Panc1 (cell line): Measurements from ENCODE around the gene EPB41L5. TPM values are rescaled to one million over a fixed set of nuclear protein-coding genes. Genes with fewer than 3 reads are reported as not detected.

ENCODE experiments used
- ATAC-seq: fragments of 200-7000 bp; cut with Tn5 transposase; 2 replicates; pipeline ENCODE4 v1.9.1; 2020; ENCODE audit warnings: mild to moderate bottlenecking, moderate library complexity
- BruUV-seq: library from RNA; stranded (reverse); fragments of 400-500 nt; replicated peaks from 2 replicates; lab custom pipeline; 2021; lab: Mats Ljungman, UMichigan
- CTCF ChIA-PET: fragments of 300-600 bp; sonication (Branson Sonifier 250); formaldehyde crosslinking; loops from one replicate; lab custom pipeline; 2022; ENCODE audit warnings: antibody characterized with exemption; lab: Charles Lee
- POLR2A ChIA-PET: fragments of 300-600 bp; sonication (Branson Sonifier 250); formaldehyde crosslinking; loops from one replicate; lab custom pipeline; 2022; ENCODE audit warnings: antibody characterized with exemption; lab: Charles Lee
- DNase-seq: peaks from one replicate; pipeline ENCODE4 v3.0.0-alpha.2; 2010; ENCODE audit warnings: low read depth, low spot score
- H3K27ac ChIP-seq: 2 replicates; pipeline ENCODE4 v1.5.1; 2011; ENCODE audit warnings: mild to moderate bottlenecking, low read length, inconsistent platforms
- H3K27me3 ChIP-seq: fragments of 200-500 bp; sonication (Bioruptor generic); 2 replicates; pipeline ENCODE4 v1.6.0; 2014; ENCODE audit warnings: low read length, inconsistent platforms; ENCODE audit not compliant: control insufficient read depth, insufficient read depth
- H3K36me3 ChIP-seq: fragments of 200-500 bp; sonication (Bioruptor generic); 2 replicates; pipeline ENCODE4 v1.5.1; 2014; ENCODE audit warnings: inconsistent platforms, mild to moderate bottlenecking, low read length, moderate library complexity; ENCODE audit not compliant: control insufficient read depth, insufficient read depth
- H3K4me1 ChIP-seq: 2 replicates; pipeline ENCODE4 v1.5.1; 2011; ENCODE audit warnings: inconsistent platforms, mild to moderate bottlenecking, low read length, moderate library complexity; ENCODE audit not compliant: control insufficient read depth, insufficient read depth
- H3K4me3 ChIP-seq, 2 experiments: 2 replicates each; pipeline ENCODE4 v1.5.1; 2011 to 2012; ENCODE audit warnings: low read depth in 2 of 2, low read length in 2 of 2, mild to moderate bottlenecking in 2 of 2, inconsistent platforms in 1 of 2, moderate library complexity in 1 of 2
- H3K9me3 ChIP-seq: fragments of 200-500 bp; sonication (Bioruptor generic); 2 replicates; pipeline ENCODE4 v1.5.1; 2014; ENCODE audit warnings: low read depth, mild to moderate bottlenecking, inconsistent platforms, low read length, moderate library complexity; ENCODE audit not compliant: control insufficient read depth, insufficient read depth
- POLR2AphosphoS5 ChIP-seq: IDR thresholded peaks from 2 replicates; pipeline ENCODE4 v1.6.1; 2012; ENCODE audit warnings: mild to moderate bottlenecking, low read depth, low read length, moderate library complexity
- SIN3A ChIP-seq: IDR thresholded peaks from 2 replicates; pipeline ENCODE4 v1.6.1; 2012; ENCODE audit warnings: low read depth, mild to moderate bottlenecking, low read length, moderate library complexity, borderline replicate concordance; ENCODE audit not compliant: insufficient read depth
- TCF7L2 ChIP-seq: IDR thresholded peaks from 2 replicates; pipeline ENCODE4 v1.6.1; 2011; ENCODE audit warnings: mild to moderate bottlenecking, low read depth, low read length, inconsistent platforms
- in situ Hi-C: cut with HindIII; loops from 2 replicates; pipeline ENCODE4 v1.10.0; 2016; ENCODE audit warnings: low sequenced_read_pairs, low pct_unique_long_range_greater_than_20kb
- intact Hi-C: fragments of 100-400 bp; cut with micrococcal nuclease; formaldehyde crosslinking; loops from one replicate; pipeline ENCODE4 v1.10.0; 2022; ENCODE audit not compliant: unreplicated experiment
- total RNA-seq: library from RNA; stranded (reverse); gene quantifications from one replicate; pipeline ENCODE4 v1.2.1, GENCODE V29; 2021; ENCODE audit not compliant: unreplicated experiment
- TF ChIP-seq, protein P1 (sequence below): fragments of 450-650 bp; IDR thresholded peaks from 2 replicates; pipeline ENCODE4 v1.5.1; 2017; ENCODE audit warnings: mild to moderate bottlenecking
- TF ChIP-seq, protein P2 (sequence below), 2 experiments: IDR thresholded peaks; 2 replicates each; pipeline ENCODE4 v1.6.1; 2011 to 2012; ENCODE audit warnings: low read depth in 2 of 2, control low read depth in 1 of 2, low read length in 1 of 2, mild to moderate bottlenecking in 1 of 2, moderate library complexity in 1 of 2; ENCODE audit not compliant: insufficient read depth in 1 of 2

The EPB41L5 gene
- total RNA-seq, 1 experiment from 2014 or later = 42.2 TPM

DNA sequence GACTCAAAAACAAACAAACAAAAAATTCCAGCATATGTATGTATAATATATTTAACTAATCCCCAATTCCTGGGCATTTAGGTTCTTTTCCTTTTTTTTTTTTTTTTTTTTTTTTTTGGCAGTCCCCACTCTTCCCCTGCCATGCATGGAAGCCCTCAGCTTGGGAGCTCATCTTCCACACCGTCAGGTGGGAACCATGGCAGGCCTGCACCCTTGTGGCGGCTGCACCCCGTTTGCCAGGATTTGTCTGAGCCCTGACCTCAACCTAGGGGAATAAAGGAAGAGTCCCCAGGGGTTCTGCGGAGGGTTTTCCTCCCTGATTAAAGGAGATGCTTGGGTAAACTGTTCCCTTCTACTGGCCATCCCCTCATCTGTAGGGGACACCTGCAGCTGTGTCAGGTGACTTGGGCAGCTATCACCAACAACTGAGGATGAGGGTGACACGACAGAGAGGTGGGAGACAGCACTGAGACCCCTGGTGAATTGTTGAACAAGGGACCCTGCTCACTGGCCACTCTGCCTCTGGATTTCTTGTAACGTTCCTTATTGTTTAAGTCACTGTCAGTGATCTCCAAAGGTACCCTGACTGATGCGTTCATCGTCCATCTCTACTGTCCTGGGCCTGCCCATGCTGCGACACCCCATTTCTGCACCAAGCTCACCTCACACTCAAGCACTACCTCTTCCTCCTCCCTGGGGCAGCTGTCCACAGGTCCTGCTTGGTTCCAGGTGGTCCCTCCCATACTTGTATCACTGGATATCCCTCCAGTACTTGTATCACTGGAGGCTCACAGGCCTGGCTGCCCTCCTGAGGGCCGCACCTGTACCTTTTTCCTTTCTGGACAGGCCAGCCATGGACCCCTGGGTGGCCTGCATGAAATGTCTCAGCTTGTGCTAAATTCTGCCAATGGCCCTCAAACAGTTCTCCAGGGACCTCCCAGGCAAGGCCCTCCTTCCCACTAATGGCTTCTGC is 195.8 kb downstream of the EPB41L5 start:
- no peaks in the 10 kb centered on the region for H3K27me3 ChIP-seq
- ChIA-PET CTCF (no interaction called here), POLR2A (interaction anchor here (0.6 kb wide), 1 partner anchor 10 kb away, joined by 4 read pairs; no protein-coding TSS in a partner anchor)
- no peak overlapping the region for H3K27ac ChIP-seq
- ATAC-seq (no peak), DNase-seq (no peak)
- BruUV-seq = no TSS peak
- in situ Hi-C loops = no loop called here
- no peaks in the 10 kb centered on the region for H3K36me3 ChIP-seq
- no peaks in the 10 kb centered on the region for H3K9me3 ChIP-seq
- intact Hi-C loops = no loop called here
- H3K4me3 ChIP-seq = no peak overlapping the region
- H3K4me1 ChIP-seq = no peaks in the 10 kb centered on the region
- TF ChIP-seq, protein P1, sequence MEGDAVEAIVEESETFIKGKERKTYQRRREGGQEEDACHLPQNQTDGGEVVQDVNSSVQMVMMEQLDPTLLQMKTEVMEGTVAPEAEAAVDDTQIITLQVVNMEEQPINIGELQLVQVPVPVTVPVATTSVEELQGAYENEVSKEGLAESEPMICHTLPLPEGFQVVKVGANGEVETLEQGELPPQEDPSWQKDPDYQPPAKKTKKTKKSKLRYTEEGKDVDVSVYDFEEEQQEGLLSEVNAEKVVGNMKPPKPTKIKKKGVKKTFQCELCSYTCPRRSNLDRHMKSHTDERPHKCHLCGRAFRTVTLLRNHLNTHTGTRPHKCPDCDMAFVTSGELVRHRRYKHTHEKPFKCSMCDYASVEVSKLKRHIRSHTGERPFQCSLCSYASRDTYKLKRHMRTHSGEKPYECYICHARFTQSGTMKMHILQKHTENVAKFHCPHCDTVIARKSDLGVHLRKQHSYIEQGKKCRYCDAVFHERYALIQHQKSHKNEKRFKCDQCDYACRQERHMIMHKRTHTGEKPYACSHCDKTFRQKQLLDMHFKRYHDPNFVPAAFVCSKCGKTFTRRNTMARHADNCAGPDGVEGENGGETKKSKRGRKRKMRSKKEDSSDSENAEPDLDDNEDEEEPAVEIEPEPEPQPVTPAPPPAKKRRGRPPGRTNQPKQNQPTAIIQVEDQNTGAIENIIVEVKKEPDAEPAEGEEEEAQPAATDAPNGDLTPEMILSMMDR = no peak
- TF ChIP-seq TCF7L2 = no peak
- no peak for TF ChIP-seq SIN3A
- TF ChIP-seq, protein P2, sequence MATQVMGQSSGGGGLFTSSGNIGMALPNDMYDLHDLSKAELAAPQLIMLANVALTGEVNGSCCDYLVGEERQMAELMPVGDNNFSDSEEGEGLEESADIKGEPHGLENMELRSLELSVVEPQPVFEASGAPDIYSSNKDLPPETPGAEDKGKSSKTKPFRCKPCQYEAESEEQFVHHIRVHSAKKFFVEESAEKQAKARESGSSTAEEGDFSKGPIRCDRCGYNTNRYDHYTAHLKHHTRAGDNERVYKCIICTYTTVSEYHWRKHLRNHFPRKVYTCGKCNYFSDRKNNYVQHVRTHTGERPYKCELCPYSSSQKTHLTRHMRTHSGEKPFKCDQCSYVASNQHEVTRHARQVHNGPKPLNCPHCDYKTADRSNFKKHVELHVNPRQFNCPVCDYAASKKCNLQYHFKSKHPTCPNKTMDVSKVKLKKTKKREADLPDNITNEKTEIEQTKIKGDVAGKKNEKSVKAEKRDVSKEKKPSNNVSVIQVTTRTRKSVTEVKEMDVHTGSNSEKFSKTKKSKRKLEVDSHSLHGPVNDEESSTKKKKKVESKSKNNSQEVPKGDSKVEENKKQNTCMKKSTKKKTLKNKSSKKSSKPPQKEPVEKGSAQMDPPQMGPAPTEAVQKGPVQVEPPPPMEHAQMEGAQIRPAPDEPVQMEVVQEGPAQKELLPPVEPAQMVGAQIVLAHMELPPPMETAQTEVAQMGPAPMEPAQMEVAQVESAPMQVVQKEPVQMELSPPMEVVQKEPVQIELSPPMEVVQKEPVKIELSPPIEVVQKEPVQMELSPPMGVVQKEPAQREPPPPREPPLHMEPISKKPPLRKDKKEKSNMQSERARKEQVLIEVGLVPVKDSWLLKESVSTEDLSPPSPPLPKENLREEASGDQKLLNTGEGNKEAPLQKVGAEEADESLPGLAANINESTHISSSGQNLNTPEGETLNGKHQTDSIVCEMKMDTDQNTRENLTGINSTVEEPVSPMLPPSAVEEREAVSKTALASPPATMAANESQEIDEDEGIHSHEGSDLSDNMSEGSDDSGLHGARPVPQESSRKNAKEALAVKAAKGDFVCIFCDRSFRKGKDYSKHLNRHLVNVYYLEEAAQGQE (IDR thresholded peaks at IDR 0.05; ENCODE audit: insufficient read depth in 1 of 2, low read depth in 2 of 2, low read length in 1 of 2) = no peak
- no peak for TF ChIP-seq POLR2AphosphoS5

DNA sequence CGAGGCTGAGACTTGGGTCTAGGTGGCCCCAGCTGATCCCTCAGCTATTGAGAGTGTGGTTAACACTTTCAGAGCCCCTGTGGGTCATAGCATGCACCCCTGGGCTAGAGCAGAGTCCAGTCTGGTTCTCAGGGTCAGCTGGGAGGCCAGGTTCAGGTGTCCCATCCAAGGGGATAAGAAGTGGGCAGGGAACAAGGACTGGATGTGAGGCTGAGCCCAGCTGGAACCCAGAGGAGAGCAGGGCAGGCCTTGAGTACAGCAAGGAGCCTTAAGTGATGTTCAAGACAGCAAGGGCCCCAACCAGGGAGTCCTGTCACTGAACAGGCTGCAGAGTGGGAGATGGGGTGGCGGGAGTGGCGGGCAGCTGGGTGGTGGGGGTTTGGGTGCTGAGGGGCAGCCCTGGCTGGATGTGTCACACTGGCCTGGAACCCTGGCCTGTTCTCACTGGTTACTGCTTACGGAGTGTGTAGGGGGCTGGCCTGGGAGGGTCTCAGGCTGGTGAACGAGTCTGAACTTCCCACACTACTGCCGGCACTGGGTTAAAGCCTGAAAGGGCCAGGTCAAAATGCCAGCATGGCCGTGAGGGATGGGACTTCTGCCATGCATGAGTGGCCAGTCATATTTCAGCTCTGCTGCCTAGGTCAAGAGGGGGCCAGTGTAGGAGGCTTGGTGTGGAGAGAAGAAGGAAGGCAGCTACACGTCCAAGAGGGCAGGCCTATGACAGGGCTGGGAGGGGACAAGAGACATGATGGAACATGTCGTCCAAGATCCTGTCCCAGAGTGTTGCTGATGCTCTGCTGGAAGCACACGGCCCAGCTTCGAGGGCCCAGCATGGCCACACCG is 196.8 kb downstream of the EPB41L5 start:
- H3K9me3 ChIP-seq = no peaks in the 10 kb centered on the region
- ChIA-PET CTCF (no interaction called here), POLR2A (no interaction called here)
- no peaks in the 10 kb centered on the region for H3K27me3 ChIP-seq
- 0 out of 2 replicates have a peak, but pooled peaks have one; percentile 33 for ATAC-seq
- H3K4me3 ChIP-seq = no peak overlapping the region
- no peaks in the 10 kb centered on the region for H3K4me1 ChIP-seq
- TF ChIP-seq, protein P2 (IDR thresholded peaks at IDR 0.05; ENCODE audit: insufficient read depth in 1 of 2, low read depth in 2 of 2, low read length in 1 of 2) = no peak
- TF ChIP-seq SIN3A (no peak), POLR2AphosphoS5 (no peak), TCF7L2 (no peak)
- TF ChIP-seq, protein P1 = no peak
- no TSS peak for BruUV-seq
- H3K27ac ChIP-seq = no peak overlapping the region
- in situ Hi-C loops (no loop called here), intact Hi-C loops (no loop called here)
- DNase-seq = no peak
- no peaks in the 10 kb centered on the region for H3K36me3 ChIP-seq
